DND-41 (cell line): ENCODE data around the gene ANKRD29.

ENCODE experiments used
- EZH2 ChIP-seq: IDR thresholded peaks from 3 replicates; pipeline ENCODE4 v1.6.1; 2012; ENCODE audit warnings: borderline replicate concordance, low read depth, mild to moderate bottlenecking, moderate library complexity, low read length, inconsistent platforms; ENCODE audit not compliant: severe bottlenecking
- TF ChIP-seq, protein P1 (sequence below): IDR thresholded peaks from 2 replicates; pipeline ENCODE4 v1.5.1; 2012; ENCODE audit warnings: borderline replicate concordance, low read length, moderate library complexity, mild to moderate bottlenecking; ENCODE audit not compliant: poor library complexity, severe bottlenecking; ENCODE audit errors: extremely low read depth

DNA sequence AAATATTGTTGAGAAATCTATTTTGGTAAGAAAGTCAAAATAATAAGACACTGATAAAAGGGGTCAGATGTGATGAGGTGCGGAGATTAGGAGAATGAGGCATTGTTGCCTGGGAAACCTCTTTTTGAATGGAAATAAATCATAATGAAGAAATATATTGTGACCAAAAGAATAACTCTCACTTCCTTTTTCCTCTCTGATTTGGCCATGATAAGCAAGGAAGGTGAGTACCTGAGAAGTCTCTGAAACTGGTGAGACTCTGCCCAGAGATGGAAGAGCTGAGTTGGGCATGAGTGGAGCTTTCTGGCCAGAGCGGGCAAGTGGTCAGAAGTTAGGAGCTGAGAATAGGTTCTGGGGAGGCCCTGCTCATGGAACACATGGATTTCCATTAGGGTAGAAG is 38.3 kb upstream of the ANKRD29 start:
- TF ChIP-seq EZH2 = no peak
- TF ChIP-seq, protein P1, sequence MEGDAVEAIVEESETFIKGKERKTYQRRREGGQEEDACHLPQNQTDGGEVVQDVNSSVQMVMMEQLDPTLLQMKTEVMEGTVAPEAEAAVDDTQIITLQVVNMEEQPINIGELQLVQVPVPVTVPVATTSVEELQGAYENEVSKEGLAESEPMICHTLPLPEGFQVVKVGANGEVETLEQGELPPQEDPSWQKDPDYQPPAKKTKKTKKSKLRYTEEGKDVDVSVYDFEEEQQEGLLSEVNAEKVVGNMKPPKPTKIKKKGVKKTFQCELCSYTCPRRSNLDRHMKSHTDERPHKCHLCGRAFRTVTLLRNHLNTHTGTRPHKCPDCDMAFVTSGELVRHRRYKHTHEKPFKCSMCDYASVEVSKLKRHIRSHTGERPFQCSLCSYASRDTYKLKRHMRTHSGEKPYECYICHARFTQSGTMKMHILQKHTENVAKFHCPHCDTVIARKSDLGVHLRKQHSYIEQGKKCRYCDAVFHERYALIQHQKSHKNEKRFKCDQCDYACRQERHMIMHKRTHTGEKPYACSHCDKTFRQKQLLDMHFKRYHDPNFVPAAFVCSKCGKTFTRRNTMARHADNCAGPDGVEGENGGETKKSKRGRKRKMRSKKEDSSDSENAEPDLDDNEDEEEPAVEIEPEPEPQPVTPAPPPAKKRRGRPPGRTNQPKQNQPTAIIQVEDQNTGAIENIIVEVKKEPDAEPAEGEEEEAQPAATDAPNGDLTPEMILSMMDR = no peak
